Measurements from ENCODE around the gene ACP3.

DNA sequence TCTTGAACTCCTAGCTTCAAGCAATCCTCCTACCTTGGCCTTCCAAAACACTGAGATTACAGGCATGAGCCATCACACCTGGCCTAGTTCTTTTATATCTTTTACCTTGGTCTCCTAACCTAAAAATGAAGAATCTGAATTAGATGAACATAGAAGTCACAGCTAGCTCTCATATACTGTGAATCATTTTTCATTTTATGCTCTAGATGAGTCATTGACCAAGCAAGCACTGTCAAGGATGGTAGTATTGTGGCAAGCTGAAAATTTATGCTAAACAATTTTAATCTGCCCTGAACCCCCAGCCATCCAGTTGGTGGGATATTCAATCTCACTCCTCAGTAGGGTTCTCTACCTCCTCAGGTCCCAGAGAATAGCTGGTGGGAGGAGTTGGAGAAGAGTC, 51.8 kb downstream of the ACP3 start:
- TF ChIP-seq POLR2A (IDR thresholded peaks at IDR 0.05): no peak
- TF ChIP-seq, protein P1, sequence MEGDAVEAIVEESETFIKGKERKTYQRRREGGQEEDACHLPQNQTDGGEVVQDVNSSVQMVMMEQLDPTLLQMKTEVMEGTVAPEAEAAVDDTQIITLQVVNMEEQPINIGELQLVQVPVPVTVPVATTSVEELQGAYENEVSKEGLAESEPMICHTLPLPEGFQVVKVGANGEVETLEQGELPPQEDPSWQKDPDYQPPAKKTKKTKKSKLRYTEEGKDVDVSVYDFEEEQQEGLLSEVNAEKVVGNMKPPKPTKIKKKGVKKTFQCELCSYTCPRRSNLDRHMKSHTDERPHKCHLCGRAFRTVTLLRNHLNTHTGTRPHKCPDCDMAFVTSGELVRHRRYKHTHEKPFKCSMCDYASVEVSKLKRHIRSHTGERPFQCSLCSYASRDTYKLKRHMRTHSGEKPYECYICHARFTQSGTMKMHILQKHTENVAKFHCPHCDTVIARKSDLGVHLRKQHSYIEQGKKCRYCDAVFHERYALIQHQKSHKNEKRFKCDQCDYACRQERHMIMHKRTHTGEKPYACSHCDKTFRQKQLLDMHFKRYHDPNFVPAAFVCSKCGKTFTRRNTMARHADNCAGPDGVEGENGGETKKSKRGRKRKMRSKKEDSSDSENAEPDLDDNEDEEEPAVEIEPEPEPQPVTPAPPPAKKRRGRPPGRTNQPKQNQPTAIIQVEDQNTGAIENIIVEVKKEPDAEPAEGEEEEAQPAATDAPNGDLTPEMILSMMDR (IDR thresholded peaks at IDR 0.05): no peak
